ENCODE results near the gene MEGF11.

Gene MEGF11

DNA sequence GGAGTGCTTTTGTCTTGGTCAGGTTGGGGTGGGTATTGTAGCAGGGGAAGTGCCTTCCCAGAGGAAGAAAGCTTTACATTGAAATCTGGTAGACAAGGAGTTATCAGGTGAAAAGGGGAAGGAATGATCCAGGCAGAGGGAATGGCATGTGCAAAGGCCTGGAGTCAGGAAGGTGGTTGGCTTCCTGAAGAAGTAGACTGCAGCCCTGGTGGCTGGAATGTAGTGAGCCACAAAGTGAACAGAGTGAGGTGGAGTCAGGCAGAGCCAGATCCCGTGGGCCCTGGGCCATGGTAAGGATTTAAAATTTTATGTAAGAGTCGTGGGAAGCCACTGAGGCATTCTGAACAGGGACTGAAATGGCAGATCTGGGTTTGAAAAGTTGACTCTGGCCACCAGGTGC, 326.0 kb downstream of the MEGF11 start:
- 88 to 92% methylated on average over 2 of the region's 2 CpGs for WGBS, 2 experiments
- Histone ChIP-seq H3K9me3 (ENCODE audit: control insufficient read depth, low read length) (no peaks in the 10 kb centered on the region), H3K4me1 (ENCODE audit: control insufficient read depth, insufficient read depth, low read length) (no peaks in the 10 kb centered on the region), H3K36me3 (ENCODE audit: control insufficient read depth, insufficient read depth, low read length) (no peaks in the 10 kb centered on the region), H3K27ac (ENCODE audit: insufficient read depth, low read depth, low read length, poor library complexity, severe bottlenecking) (no peak overlapping the region), H3K4me3 (ENCODE audit: insufficient read depth, low read depth, low read length) (no peak overlapping the region), H3K27me3 (ENCODE audit: control insufficient read depth, insufficient read depth, low read length, poor library complexity, severe bottlenecking) (no peaks in the 10 kb centered on the region)

DNA sequence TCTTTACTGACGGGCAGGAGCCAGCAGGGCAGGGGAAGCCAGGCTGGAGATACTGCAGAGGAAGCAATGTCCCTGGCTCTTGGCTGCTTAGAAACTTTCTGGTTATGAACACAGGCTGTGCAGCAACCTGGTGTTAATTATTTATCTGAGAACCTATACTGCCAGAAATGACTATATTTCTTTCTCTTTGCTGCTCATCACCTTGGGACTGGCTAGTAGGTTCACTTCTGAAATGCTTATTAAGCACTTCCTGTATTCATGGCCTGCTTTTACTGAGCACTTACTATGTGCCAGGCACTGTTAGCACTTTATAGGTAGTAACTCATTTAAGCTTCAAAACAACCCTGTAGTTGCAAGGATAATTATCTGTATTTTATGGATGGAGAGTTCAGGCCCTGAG, 326.7 kb downstream of the MEGF11 start:
- H3K36me3 ChIP-seq (ENCODE audit: control insufficient read depth, insufficient read depth, low read length): no peaks in the 10 kb centered on the region
- 81 to 89% methylated on average over 1 of the region's 1 CpG for WGBS, 2 experiments

DNA sequence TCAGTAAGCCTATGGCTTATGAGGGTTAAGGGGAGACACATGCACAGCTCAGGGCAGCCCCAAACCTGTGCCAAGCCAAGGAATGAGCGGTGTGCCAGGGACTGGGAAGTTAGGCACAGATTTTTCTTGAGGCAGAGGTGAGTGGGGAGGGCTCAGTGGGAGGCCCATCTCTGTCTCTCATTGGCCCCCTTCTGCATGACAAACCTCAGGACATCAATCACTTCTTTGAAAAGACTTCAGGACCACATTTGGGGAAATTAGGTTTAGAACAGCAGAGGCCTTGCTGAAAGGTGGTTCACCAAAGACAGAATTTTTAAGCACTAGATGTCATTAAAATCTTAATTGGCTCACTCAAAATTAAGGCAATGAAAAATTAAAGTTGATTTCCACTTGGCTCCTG, 327.1 kb downstream of the MEGF11 start:
- WGBS, 2 experiments: 91 to 92% methylated on average over 1 of the region's 1 CpG
- H3K27me3 ChIP-seq (ENCODE audit: control insufficient read depth, insufficient read depth, low read length, poor library complexity, severe bottlenecking): no peaks in the 10 kb centered on the region
- no peak overlapping the region for H3K27ac ChIP-seq (ENCODE audit: insufficient read depth, low read depth, low read length, poor library complexity, severe bottlenecking)
- peaks cover 6% of the 10 kb centered on the region for H3K4me1 ChIP-seq (ENCODE audit: control insufficient read depth, insufficient read depth, low read length)
- no peaks in the 10 kb centered on the region for H3K9me3 ChIP-seq (ENCODE audit: control insufficient read depth, low read length)
- no peaks in the 10 kb centered on the region for H3K36me3 ChIP-seq (ENCODE audit: control insufficient read depth, insufficient read depth, low read length)
- H3K4me3 ChIP-seq (ENCODE audit: insufficient read depth, low read depth, low read length): no peak overlapping the region

More for the DNA sequence above, 326.7 kb downstream of the MEGF11 start:
- Histone ChIP-seq H3K27me3 (ENCODE audit: control insufficient read depth, insufficient read depth, low read length, poor library complexity, severe bottlenecking) (no peaks in the 10 kb centered on the region), H3K9me3 (ENCODE audit: control insufficient read depth, low read length) (no peaks in the 10 kb centered on the region), H3K4me3 (ENCODE audit: insufficient read depth, low read depth, low read length) (no peak overlapping the region), H3K27ac (ENCODE audit: insufficient read depth, low read depth, low read length, poor library complexity, severe bottlenecking) (no peak overlapping the region), H3K4me1 (ENCODE audit: control insufficient read depth, insufficient read depth, low read length) (peaks cover 5% of the 10 kb centered on the region)

DNA sequence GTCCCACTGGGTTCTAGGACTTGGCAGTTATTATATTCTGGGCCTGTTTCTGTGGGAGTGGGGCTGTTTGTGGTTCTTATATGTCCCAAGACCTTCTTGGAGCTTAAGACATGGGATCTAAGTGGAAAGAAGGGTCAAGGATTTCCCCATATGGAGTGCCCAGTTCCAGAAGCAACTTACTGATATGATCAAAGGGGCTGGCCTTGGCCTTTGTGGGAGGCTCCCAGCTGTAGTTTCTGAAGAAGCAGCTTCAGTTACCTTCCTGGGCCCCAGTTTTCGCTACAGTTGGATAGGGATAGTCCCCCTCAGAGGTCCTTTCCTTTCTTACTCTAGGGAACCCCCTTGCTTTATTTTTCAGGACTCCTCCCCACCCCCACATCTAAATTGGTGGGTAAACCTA, 328.2 kb downstream of the MEGF11 start:
- H3K27ac ChIP-seq (ENCODE audit: insufficient read depth, low read depth, low read length, poor library complexity, severe bottlenecking): no peak overlapping the region
- no peaks in the 10 kb centered on the region for H3K36me3 ChIP-seq (ENCODE audit: control insufficient read depth, insufficient read depth, low read length)
- H3K9me3 ChIP-seq (ENCODE audit: control insufficient read depth, low read length): no peaks in the 10 kb centered on the region
- H3K27me3 ChIP-seq (ENCODE audit: control insufficient read depth, insufficient read depth, low read length, poor library complexity, severe bottlenecking): no peaks in the 10 kb centered on the region
- no peak overlapping the region for H3K4me3 ChIP-seq (ENCODE audit: insufficient read depth, low read depth, low read length)
- 100% methylated on average over 1 of the region's 1 CpG for WGBS, 2 experiments
- H3K4me1 ChIP-seq (ENCODE audit: control insufficient read depth, insufficient read depth, low read length): peaks cover 6% of the 10 kb centered on the region

DNA sequence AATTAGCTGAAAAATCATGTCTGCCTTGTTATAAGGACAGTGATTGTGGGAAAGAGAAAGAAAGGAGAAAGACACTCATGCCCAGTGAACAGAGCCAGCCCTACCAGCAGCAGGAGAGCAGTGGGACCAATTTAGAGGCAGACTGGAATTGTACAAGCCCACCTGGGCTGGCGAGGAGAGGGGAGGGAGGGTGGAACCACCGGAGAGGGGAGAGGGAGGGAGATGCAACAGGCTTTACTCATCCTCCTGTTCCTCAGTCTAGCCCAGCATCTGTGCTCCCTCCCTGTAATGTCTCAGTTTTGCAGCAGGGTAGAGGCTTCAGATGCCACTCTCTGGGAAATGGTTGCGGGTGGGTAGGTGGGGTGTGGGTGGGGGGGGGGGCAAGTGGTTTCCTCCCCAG, 329.5 kb downstream of the MEGF11 start:
- H3K4me3 ChIP-seq (ENCODE audit: insufficient read depth, low read depth, low read length): no peak overlapping the region
- WGBS, 2 experiments: 65 to 73% methylated on average over 2 to 3 of the region's 3 CpGs
- no peak overlapping the region for H3K27ac ChIP-seq (ENCODE audit: insufficient read depth, low read depth, low read length, poor library complexity, severe bottlenecking)
- no peaks in the 10 kb centered on the region for H3K27me3 ChIP-seq (ENCODE audit: control insufficient read depth, insufficient read depth, low read length, poor library complexity, severe bottlenecking)
- H3K36me3 ChIP-seq (ENCODE audit: control insufficient read depth, insufficient read depth, low read length): no peaks in the 10 kb centered on the region
- no peaks in the 10 kb centered on the region for H3K9me3 ChIP-seq (ENCODE audit: control insufficient read depth, low read length)
- peaks cover 6% of the 10 kb centered on the region for H3K4me1 ChIP-seq (ENCODE audit: control insufficient read depth, insufficient read depth, low read length)

DNA sequence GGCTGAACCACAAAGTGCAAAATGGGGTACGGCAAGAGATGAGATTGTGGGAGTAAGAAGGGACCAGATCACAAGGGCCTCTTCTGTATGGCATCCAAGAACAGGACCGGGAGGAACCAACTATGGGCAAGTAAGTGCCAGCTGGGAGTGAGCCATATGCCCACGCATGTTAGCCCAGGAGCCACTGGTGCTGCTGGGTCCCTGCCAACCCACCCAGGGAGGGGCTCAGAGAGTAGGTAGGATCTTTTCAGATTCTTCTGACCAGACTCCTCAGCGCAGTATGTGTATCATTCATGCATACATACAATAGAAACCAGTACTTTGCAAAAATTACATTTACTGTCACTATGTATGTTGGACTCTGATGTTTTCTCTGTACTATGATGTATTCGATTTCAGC, 330.3 kb downstream of the MEGF11 start:
- 95 to 98% methylated on average over 5 of the region's 5 CpGs for WGBS, 2 experiments

DNA sequence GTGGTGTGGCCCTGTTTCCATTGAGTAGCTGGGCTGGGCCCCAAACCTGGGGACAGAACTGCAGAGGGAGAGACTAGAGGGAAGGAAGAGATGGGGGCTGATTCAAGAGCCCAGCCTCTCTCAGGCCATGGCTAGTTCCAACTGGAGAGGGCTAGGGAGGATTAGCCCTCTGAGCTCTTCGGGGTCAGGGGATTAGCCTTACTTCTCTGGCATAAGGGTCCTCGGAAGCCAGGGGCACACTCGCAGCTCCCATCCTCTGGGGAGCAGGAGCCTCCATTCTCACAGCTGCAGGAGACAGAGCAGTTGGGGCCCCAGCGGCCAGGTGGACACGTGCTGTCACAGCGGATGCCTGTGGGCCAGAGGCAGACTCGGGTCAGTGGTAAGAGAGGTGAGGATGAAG, 330.9 kb downstream of the MEGF11 start:
- Histone ChIP-seq H3K36me3 (ENCODE audit: control insufficient read depth, insufficient read depth, low read length) (no peaks in the 10 kb centered on the region), H3K27ac (ENCODE audit: insufficient read depth, low read depth, low read length, poor library complexity, severe bottlenecking) (no peak overlapping the region), H3K4me1 (ENCODE audit: control insufficient read depth, insufficient read depth, low read length) (peaks cover 6% of the 10 kb centered on the region), H3K4me3 (ENCODE audit: insufficient read depth, low read depth, low read length) (no peak overlapping the region), H3K9me3 (ENCODE audit: control insufficient read depth, low read length) (no peaks in the 10 kb centered on the region), H3K27me3 (ENCODE audit: control insufficient read depth, insufficient read depth, low read length, poor library complexity, severe bottlenecking) (no peaks in the 10 kb centered on the region)
- 86 to 91% methylated on average over 7 of the region's 7 CpGs for WGBS, 2 experiments

More for the DNA sequence above, 330.3 kb downstream of the MEGF11 start:
- H3K9me3 ChIP-seq (ENCODE audit: control insufficient read depth, low read length): no peaks in the 10 kb centered on the region
- no peaks in the 10 kb centered on the region for H3K27me3 ChIP-seq (ENCODE audit: control insufficient read depth, insufficient read depth, low read length, poor library complexity, severe bottlenecking)
- H3K4me3 ChIP-seq (ENCODE audit: insufficient read depth, low read depth, low read length): no peak overlapping the region
- H3K4me1 ChIP-seq (ENCODE audit: control insufficient read depth, insufficient read depth, low read length): peaks cover 6% of the 10 kb centered on the region
- H3K36me3 ChIP-seq (ENCODE audit: control insufficient read depth, insufficient read depth, low read length): no peaks in the 10 kb centered on the region
- no peak overlapping the region for H3K27ac ChIP-seq (ENCODE audit: insufficient read depth, low read depth, low read length, poor library complexity, severe bottlenecking)

DNA sequence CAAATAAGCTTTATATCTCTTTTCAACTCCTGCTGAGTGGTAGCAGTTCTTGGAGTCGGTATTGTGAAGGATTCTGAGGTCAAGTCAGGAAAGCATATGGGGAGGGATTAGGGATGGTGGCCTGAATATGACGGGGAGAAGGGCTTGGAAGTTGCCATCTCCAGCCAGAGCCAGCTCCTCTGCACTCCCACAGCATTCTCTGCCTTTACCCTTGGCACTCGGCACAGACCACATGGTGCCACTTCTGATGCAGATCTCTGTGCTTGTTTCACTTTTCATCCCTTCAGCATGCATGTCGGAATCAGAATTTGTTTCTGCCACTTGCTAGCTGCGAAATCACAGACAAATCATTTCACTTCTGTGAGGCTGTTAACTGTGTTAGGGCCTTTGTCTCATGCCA, 331.8 kb downstream of the MEGF11 start:
- H3K9me3 ChIP-seq (ENCODE audit: control insufficient read depth, low read length): no peaks in the 10 kb centered on the region
- no peaks in the 10 kb centered on the region for H3K36me3 ChIP-seq (ENCODE audit: control insufficient read depth, insufficient read depth, low read length)
- H3K27ac ChIP-seq (ENCODE audit: insufficient read depth, low read depth, low read length, poor library complexity, severe bottlenecking): no peak overlapping the region
- no peak overlapping the region for H3K4me3 ChIP-seq (ENCODE audit: insufficient read depth, low read depth, low read length)
- H3K4me1 ChIP-seq (ENCODE audit: control insufficient read depth, insufficient read depth, low read length): peaks cover 8% of the 10 kb centered on the region
- H3K27me3 ChIP-seq (ENCODE audit: control insufficient read depth, insufficient read depth, low read length, poor library complexity, severe bottlenecking): no peaks in the 10 kb centered on the region
- WGBS, 2 experiments: 70 to 72% methylated on average over 5 of the region's 5 CpGs

DNA sequence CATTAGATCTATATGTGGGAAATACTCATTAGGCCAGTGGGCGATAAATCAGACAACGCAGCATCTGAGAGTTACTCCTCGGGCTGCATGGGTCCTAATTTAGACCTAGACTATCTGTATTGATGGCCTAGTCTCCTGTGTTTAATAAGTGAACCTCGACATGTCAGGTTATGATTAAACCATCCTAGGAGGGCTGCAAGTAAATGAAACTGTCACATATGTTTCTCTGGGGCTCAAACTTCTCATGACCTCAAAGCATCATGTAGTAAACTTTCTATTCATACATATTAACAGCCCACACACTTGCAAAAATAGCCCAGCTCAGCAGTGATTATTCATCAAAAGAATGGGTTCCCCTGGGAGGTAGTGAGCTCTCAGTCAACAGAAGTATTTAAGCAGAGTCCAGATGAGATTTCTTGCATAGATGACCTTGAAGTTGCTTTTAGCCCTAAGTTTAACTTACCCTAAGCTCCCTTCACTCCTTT, 332.7 kb downstream of the MEGF11 start:
- Histone ChIP-seq H3K9me3 (ENCODE audit: control insufficient read depth, low read length) (no peaks in the 10 kb centered on the region), H3K27ac (ENCODE audit: insufficient read depth, low read depth, low read length, poor library complexity, severe bottlenecking) (no peak overlapping the region), H3K27me3 (ENCODE audit: control insufficient read depth, insufficient read depth, low read length, poor library complexity, severe bottlenecking) (no peaks in the 10 kb centered on the region), H3K36me3 (ENCODE audit: control insufficient read depth, insufficient read depth, low read length) (no peaks in the 10 kb centered on the region), H3K4me1 (ENCODE audit: control insufficient read depth, insufficient read depth, low read length) (peaks cover 15% of the 10 kb centered on the region), H3K4me3 (ENCODE audit: insufficient read depth, low read depth, low read length) (no peak overlapping the region)
- 95 to 96% methylated on average over 4 of the region's 4 CpGs for WGBS, 2 experiments

DNA sequence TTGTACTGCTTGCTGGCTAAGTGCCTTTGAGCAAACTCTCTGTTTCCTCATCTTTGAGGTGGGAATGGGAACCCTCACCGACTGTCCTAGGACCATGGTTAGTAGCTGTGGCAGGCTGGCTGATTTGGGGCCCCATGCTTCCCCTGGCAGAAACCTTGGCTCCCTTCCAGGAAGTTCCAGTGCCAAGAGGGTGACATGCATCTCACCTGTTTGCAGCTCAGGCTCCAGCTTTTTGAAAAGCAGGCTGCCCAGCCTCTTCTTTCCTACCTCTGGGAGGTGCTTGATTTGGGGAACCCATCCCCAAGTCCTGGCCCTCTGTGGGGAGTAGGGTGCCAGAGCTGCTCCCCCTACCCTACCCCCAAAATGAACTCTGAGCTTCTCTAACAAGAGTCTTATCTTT, 333.4 kb downstream of the MEGF11 start:
- no peaks in the 10 kb centered on the region for H3K9me3 ChIP-seq (ENCODE audit: control insufficient read depth, low read length)
- 79 to 94% methylated on average over 1 of the region's 1 CpG for WGBS, 2 experiments
- no peaks in the 10 kb centered on the region for H3K36me3 ChIP-seq (ENCODE audit: control insufficient read depth, insufficient read depth, low read length)
- H3K27ac ChIP-seq (ENCODE audit: insufficient read depth, low read depth, low read length, poor library complexity, severe bottlenecking): no peak overlapping the region
- H3K4me1 ChIP-seq (ENCODE audit: control insufficient read depth, insufficient read depth, low read length): peaks cover 15% of the 10 kb centered on the region
- H3K27me3 ChIP-seq (ENCODE audit: control insufficient read depth, insufficient read depth, low read length, poor library complexity, severe bottlenecking): no peaks in the 10 kb centered on the region
- no peak overlapping the region for H3K4me3 ChIP-seq (ENCODE audit: insufficient read depth, low read depth, low read length)

DNA sequence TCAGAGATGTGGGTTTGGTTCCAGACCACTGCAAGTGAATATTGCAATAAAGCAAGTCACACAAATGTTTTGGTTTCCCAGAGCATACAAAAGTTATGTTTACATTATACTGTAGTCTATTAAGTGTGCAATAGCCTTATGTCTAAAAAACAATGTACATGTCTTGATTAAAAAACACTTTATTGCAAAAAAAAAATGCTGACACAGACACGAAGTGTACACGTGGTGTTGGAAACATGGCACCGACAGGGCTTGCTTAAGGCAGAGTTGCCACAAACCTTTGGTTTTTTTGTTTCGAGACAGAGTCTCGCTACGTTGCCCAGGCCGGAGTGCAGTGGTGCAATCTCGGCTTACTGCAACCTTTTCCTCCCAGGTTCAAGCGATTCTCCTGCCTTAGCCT, 334.2 kb downstream of the MEGF11 start:
- H3K27ac ChIP-seq (ENCODE audit: insufficient read depth, low read depth, low read length, poor library complexity, severe bottlenecking): no peak overlapping the region
- no peaks in the 10 kb centered on the region for H3K36me3 ChIP-seq (ENCODE audit: control insufficient read depth, insufficient read depth, low read length)
- H3K27me3 ChIP-seq (ENCODE audit: control insufficient read depth, insufficient read depth, low read length, poor library complexity, severe bottlenecking): no peaks in the 10 kb centered on the region
- H3K4me1 ChIP-seq (ENCODE audit: control insufficient read depth, insufficient read depth, low read length): peaks cover 15% of the 10 kb centered on the region
- H3K4me3 ChIP-seq (ENCODE audit: insufficient read depth, low read depth, low read length): no peak overlapping the region
- 94% methylated on average over 9 of the region's 9 CpGs for WGBS, 2 experiments
- no peaks in the 10 kb centered on the region for H3K9me3 ChIP-seq (ENCODE audit: control insufficient read depth, low read length)
